Pancreas (tissue), 10 donors: Measurements from ENCODE around the gene CAMK2B. TPM values are rescaled to one million over a fixed set of nuclear protein-coding genes. Genes with fewer than 3 reads are reported as not detected.
A peak's percentile ranks its signal among the peaks of the same experiment; 100 is the strongest.

Experiments
- ATAC-seq, 4 donors: fragments of 200-7000 bp; cut with Tn5 transposase; one replicate each; pipeline versions ENCODE4 v1.8.0 to v1.9.1; 2020; ENCODE audit warnings: mild to moderate bottlenecking in 4 of 4, moderate library complexity in 4 of 4
- DNase-seq, 6 donors: peaks; one replicate each; pipeline ENCODE4 v3.0.0-alpha.2; 2020
- FAIRE-seq: peaks from 2 replicates; lab custom pipeline; 2012; peaks lifted over from hg19 to GRCh38; lab: Jason Lieb, UNC
- H3K27ac ChIP-seq, 4 donors: fragments of 200-600 bp; sonication (generic); 1 replicate in 3 of 4; 2 replicates in 1 of 4; pipeline versions ENCODE4 v1.5.0 to v1.8.0; 2020
- H3K27me3 ChIP-seq, 4 donors: fragments of 200-600 bp; one replicate each; pipeline ENCODE4 v1.8.0; 2021
- H3K36me3 ChIP-seq, 3 donors: fragments of 200-600 bp; sonication (generic) in 1 of 3; one replicate each; pipeline versions ENCODE4 v1.5.0 to v1.8.0; 2020 to 2021
- H3K4me1 ChIP-seq, 3 donors: fragments of 200-600 bp; one replicate each; pipeline ENCODE4 v1.8.0; 2021
- H3K4me3 ChIP-seq, 4 donors: fragments of 200-600 bp; sonication (generic) in 2 of 4; one replicate each; pipeline versions ENCODE4 v1.5.0 to v1.8.0; 2020 to 2021
- H3K9me3 ChIP-seq, 4 donors: fragments of 200-600 bp; one replicate each; pipeline ENCODE4 v1.8.0; 2021
- CTCF ChIP-seq, 4 donors: fragments of 200-600 bp; sonication (generic) in 3 of 4; IDR thresholded peaks; one replicate each; pipeline versions ENCODE4 v1.5.0 to v1.8.0; 2021; ENCODE audit warnings: antibody characterized with exemption in 4 of 4
- WGBS, 2 donors: extraction: QIAGEN DNeasy Blood & Tissue Kit; methylation state at CpG; one replicate each; pipeline ENCODE4 v1.1.7; 2013; 5-methylcytosine and 5-hydroxymethylcytosine counted together
- intact Hi-C, 3 donors: fragments of 100-400 bp; cut with DNase I; formaldehyde crosslinking; loops; one replicate each; pipeline versions ENCODE4 v1.11.1 to v1.14.2; 2022
- polyA plus RNA-seq, 2 donors: library from polyadenylated mRNA; stranded (reverse); fragments of 200-250 nt; gene quantifications; one replicate each; pipeline ENCODE4 v1.2.3, GENCODE V29; 2013
- total RNA-seq, 6 donors: library from RNA; stranded (reverse); fragmentation: NEBNext Ultra II Directional in 4 of 6; extraction: Animal tissue kit (Norgen Biotek cat#: 25700) in 4 of 6; gene quantifications; one replicate each; pipeline versions ENCODE4 v1.2.1 to v1.2.4, GENCODE V29; 2021 to 2023
- donor health status: healthy with polysubstance abuse.
- donor health status: DM: no; HTN: no; CAD: no; lungs with moderate emphysema.
- donor health status: DM: no; HTN: no; CAD: no.
- donor health status: control.
- donor health status: control.
- donor health status: Bipolar disorder and iron deficiency.
- donor health status: DM: yes; HTN: yes; CAD: no.
- donor health status: DM: no; HTN: no; CAD: no.
- donor health status: DM: no; HTN: no; CAD: no.
- donor health status: DM: yes; HTN: yes; CAD: no.

CAMK2B gene
- total and polyA plus RNA-seq, 8 donors = 0.83 to 34.0 (median 2.0) TPM

GRCh38 chr7:44323381-44324203 is 1.8 kb downstream of the CAMK2B start:
- peak in 1 of 6 donors; percentile 54 for DNase-seq
- no peak for FAIRE-seq
- Histone ChIP-seq H3K36me3 (no peaks in the 10 kb centered on the region), H3K9me3 (no peaks in the 10 kb centered on the region), H3K27me3 (no peaks in the 10 kb centered on the region), H3K4me1 (no peaks in the 10 kb centered on the region), H3K27ac (no peak overlapping the region), H3K4me3 (no peak overlapping the region)
- ATAC-seq = no peak
- 82 to 85% methylated on average over 17 of the region's 17 CpGs for WGBS, 2 donors
- intact Hi-C loops = no loop called here
- TF ChIP-seq CTCF (IDR thresholded peaks at IDR 0.05) = no peak

- peak in 2 of 4 donors; percentile 36 to 51 for ATAC-seq
- FAIRE-seq = no peak
- WGBS, 2 donors = 75 to 80% methylated on average over 17 of the region's 17 CpGs
- Histone ChIP-seq H3K4me3 (no peak overlapping the region), H3K9me3 (no peaks in the 10 kb centered on the region), H3K27ac (no peak overlapping the region), H3K36me3 (no peaks in the 10 kb centered on the region), H3K4me1 (no peaks in the 10 kb centered on the region), H3K27me3 (no peaks in the 10 kb centered on the region)
- TF ChIP-seq CTCF (IDR thresholded peaks at IDR 0.05) = no peak
- peak in 1 of 6 donors; percentile 69 for DNase-seq
- intact Hi-C loops = no loop called here
These were observed 2.6 kb downstream of the CAMK2B start for GRCh38 chr7:44322631-44323363.

GRCh38 chr7:44321796-44322195 is 3.6 kb downstream of the CAMK2B start:
- Histone ChIP-seq H3K9me3 (no peaks in the 10 kb centered on the region), H3K4me1 (no peaks in the 10 kb centered on the region), H3K27me3 (no peaks in the 10 kb centered on the region), H3K4me3 (no peak overlapping the region), H3K27ac (no peak overlapping the region), H3K36me3 (no peaks in the 10 kb centered on the region)
- 69 to 78% methylated on average over 18 of the region's 18 CpGs for WGBS, 2 donors
- DNase-seq = peak in 1 of 6 donors; percentile 43
- ATAC-seq = no peak
- FAIRE-seq = no peak
- no peak for TF ChIP-seq CTCF (IDR thresholded peaks at IDR 0.05)
- intact Hi-C loops = no loop called here

- ATAC-seq (peak in 3 of 4 donors; percentile 66 to 72 (median 69)), FAIRE-seq (no peak), DNase-seq (peak in 1 of 6 donors; percentile 46)
- H3K36me3 ChIP-seq = no peaks in the 10 kb centered on the region
- H3K27me3 ChIP-seq = no peaks in the 10 kb centered on the region
- H3K4me3 ChIP-seq = no peak overlapping the region
- no peaks in the 10 kb centered on the region for H3K9me3 ChIP-seq
- no peak overlapping the region for H3K27ac ChIP-seq
- no peak for TF ChIP-seq CTCF (IDR thresholded peaks at IDR 0.05)
- no peaks in the 10 kb centered on the region for H3K4me1 ChIP-seq
- intact Hi-C loops = no loop called here
- WGBS, 2 donors = 37 to 44% methylated on average over 15 of the region's 15 CpGs
These were observed 4.5 kb downstream of the CAMK2B start for GRCh38 chr7:44320794-44321371.
